HG03060 (cell line): ENCODE measurements around the gene RAB11FIP3.

ENCODE experiments used
- ATAC-seq: cut with Tn5 transposase; IDR thresholded peaks from one replicate; pipeline ENCODE4 v1.9.1; 2021; ENCODE audit warnings: low read depth, moderate number of reproducible peaks; ENCODE audit not compliant: unreplicated experiment

The RAB11FIP3 gene

DNA sequence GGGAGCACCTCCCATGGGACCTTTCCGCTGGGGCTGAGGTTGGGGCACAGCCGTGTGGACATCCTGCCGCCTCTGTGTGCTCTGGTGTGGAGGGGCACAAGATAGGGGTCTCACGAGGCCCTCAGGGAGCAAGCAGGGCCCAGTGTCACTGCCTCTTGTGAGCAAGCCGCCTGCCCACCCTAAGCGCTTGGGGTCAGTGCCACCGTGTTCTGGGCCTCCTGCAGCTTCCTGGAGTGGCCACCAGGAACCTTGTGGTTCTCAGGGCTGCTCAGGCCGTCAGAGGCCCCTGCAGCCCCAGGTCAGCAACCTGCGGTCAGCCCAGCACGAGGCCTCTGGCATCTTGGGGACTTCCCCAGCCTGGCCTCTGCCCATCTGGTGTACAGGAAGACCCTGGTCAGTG is 88.5 kb downstream of the RAB11FIP3 start:
- no peak for ATAC-seq

DNA sequence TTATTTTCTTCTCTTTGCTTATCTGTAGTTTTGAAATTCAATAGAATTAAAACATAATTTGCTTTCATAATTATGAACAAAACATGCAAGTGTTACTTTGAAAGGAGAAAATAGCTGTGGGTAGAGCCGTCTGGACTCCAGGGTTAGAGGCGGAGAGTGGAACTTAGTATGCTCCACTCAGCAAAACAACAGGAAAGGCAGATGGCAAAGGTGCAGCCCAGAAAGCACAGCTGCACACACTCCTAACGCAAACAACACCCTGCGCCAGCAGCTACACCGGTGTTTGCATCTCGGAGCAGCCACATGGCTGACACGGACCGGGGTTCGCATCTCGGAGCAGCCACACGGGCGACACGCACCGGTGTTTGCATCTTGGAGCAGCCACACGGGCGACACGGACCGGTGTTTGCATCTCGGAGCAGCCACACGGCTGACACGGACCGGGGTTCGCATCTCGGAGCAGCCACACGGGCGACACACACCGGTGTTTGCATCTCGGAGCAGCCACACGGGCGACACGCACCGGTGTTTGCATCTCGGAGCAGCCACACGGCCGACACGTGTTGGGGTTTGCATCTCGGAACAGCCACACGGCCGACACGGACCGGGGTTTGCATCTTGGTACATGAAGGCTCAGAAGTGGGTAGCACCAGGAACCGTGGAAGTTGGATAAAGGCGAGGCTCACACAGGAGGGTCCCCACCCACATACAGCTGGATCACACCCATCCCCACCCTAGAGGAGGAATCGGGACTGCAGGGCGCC is 89.9 kb downstream of the RAB11FIP3 start:
- no peak for ATAC-seq

DNA sequence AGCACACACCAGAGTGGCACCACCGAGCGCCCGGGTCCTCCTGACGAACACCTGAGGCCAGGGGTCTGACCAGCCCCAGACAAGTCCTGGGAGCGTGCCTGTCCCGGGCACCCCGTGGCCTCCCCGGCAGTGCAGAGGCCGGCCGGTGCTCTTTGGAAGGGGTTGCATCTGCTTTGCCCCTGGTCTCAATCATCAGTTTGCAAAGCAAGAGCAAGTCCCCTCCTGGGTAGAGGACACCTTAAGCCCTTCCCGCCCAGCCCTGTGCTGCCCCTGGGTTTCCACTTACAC is 90.4 kb downstream of the RAB11FIP3 start:
- ATAC-seq, result no peak

DNA sequence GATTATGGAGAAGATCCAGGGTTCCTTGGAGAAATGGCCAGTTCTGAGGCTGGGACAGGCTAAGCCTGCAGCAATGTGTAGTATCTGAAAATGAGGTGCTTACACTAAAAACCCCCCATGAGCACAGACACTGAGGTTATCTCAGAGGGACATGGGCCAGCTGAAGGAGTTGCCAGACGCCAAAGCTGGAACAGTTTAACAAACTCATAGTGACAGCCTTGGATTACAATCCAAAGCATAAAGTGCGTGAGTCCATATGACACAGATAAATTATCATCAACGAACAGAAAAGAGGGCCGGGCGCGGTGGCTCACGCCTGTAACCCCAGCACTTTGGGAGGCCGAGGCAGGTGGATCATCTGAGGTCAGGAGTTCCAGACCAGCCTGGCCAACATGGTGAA is 90.9 kb downstream of the RAB11FIP3 start:
- no peak for ATAC-seq

DNA sequence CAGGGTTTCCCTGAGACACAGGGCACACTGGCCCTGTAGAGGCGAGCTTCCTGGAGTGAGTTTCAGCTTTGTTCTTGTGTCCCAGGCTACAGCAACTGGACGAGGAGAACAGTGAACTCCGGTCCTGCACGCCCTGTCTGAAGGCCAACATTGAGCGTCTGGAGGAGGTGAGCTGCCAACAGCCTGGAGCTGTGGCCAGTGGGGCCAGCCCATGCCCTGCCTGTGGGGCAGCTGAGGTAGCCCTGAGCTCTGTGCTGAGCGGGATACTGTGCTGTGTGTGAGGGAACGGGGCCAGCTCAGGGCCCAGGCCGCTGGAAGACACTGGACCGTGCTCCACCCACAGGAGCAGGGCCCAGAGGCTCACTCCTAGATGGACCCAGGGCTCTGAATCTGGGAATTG is 93.4 kb downstream of the RAB11FIP3 start:
- ATAC-seq, result no peak

DNA sequence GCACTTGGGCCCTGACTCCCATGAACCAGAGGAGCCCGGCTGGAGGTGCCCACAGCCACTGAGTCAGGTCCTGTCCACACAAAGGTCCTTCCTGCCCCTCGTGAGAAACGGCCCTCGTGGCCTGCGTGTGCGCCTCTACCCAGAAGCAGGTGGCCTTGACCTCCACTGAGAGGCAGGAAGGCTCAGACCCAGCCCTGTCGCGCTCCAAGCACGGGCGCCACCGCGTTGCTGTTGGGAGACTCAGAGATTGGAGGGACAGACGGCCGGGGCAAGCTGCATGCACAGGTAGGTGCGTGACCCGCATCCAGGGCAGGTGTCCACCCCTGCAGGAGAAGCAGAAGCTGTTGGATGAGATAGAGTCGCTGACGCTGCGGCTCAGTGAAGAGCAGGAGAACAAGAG is 94.0 kb downstream of the RAB11FIP3 start:
- ATAC-seq, result no peak

DNA sequence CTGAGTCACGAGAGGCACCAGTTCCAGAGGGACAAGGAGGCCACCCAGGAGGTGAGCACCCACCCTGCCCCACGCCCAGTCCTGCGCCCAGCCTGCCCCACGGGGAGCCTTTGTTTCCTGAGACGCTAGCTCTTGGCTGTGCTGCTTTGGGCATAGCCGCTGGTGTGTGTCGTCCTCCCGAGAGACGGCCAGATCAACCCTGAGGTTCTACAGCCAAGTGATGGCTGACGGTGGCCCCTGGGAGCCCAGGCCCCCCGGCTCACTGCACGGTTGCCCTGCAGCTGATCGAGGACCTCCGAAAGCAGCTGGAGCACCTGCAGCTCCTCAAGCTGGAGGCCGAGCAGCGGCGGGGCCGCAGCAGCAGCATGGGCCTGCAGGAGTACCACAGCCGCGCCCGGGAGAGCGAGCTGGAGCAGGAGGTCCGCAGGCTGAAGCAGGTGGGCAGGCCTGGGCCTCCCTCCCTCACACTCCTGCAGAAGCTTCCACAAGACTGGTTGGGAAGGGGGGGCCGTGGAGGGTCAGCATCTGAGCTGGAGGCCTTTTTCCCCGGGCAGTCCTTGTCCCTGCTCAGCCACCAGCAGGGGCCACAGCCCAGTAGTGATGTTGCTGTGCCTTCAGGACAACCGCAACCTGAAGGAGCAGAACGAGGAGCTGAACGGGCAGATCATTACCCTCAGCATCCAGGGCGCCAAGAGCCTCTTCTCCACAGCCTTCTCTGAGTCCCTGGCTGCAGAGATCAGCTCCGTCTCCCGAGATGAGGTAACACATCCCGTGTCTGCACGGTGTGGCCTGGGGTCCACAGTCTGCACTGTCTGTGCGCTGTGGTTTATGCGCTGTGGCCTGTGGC is 94.6 kb downstream of the RAB11FIP3 start:
- ATAC-seq, result no peak

DNA sequence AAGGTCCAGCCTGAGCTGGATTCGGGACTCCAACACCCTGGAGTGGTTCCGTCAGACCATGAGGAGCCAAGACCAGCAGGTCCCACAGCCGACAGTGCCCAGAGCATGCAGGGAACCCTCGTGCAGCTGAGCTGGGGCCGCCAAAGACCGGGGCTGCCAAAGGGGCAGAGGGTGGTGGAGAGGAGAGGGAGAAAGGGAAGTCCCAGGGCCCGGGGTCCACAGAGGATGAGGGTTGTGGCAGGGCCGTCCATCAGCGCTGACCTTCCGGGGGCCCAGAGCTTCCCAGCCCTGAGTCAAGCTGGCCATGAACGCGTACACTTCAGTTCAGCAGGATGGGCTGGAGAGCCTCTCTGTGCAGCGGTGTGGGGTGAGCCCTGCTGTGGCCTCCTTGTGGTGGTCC is 95.4 kb downstream of the RAB11FIP3 start:
- ATAC-seq, result no peak

DNA sequence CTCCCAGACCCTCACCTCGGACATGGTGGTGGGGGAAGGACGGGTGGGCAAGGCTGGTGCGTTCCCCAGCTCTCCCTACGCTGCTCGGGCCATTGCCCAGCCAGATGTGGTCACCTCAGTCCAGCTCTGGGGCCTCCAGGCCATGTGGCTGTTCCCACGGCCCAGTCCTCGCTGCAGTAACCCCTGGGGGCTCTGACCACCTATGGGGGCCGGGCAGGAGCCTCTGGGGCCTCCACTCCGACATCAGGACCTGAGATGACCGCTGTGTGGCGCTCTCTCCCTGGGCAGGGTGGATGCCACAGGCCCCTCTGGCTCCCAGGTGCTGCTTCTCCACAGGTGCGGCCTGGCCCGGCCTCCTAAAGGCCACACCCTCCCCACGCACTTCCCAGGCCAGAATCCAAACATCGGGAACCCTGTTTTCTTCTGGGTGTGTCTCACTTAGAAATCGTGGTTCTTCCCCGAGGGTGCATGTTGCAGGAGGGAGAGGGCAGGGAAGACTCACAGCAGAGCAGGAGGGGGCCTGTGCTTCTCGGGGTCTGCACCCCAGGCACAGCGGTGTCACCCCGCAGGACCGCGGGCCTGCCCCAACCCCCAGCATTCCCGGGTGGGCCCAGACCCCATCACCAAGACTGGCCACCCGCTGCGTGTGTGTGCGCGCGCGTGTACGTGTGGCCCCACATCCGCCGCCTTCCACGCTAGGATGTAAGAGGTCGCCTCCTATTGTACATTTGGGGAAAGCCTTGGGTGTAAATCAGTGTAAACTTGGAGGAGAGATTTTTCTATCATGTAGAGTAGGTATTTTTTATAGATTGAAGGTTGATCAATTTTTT is 96.1 kb downstream of the RAB11FIP3 start:
- no peak for ATAC-seq

DNA sequence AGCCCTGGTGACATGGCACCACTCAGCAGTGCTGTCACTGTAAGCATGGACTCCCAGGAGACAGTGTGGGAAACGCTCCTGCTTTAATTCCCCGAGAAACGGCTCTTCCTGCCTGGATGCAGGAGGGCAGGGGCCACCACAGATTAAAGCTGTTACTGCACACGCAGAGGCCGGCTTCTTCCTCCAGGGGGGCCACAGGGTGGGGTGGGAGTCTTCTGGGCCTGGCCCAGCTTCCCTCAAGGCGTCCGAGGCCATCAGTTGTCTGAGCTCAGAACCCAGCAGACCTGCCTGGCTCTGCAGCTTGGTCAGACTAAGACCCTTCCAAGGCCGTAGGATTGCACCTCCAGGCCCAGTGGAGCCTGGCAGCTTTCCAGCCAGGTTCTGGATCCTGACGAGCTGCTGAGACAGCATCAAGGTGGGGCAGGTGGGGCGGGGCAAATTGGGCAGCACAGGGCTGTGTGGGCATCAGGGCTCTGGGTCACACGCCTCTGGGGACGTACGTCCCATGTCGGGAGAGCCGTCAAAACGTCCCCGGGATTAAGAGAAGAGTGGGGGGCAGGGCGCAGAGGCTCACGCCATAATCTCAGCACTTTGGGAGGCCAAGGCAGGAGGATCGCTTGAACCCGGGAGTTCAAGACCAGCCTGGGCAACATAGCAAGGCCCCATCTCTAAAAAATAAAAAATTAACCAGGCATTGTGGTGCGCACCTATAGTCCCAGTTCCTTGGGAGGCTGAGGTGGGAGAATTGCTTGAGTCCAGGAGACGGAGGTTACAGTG is 97.1 kb downstream of the RAB11FIP3 start:
- ATAC-seq, result no peak

DNA sequence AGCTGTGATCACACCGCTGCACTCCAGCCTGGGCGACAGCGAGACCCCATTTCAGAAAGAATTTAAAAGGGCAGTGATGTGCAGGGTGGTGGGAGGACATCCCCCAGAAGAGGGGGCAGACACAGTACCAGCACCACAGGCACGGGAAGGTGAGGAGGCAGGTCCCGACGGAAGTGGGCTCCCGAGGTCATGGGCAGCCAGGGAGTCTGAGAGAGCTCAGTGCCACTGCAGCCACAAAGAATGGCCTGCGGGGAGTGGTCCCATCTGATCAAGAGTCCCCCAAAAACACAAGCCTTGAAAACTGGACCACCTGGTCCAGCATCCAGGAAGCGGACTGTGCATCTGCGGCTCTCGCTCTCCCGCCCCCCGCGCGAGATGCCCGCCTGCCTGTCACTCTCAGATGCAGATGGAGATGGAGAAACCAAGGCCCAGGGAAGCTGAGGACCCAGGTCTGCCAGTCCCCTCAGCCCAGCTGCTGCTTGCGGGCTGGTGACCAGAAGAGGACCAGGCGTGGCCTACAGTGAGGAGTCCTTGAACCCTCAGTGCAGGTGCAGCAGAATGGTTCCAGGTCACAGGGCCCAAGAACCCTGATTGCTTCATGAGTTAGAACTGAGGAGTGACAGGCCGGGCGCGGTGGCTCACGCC is 97.8 kb downstream of the RAB11FIP3 start:
- no peak for ATAC-seq

DNA sequence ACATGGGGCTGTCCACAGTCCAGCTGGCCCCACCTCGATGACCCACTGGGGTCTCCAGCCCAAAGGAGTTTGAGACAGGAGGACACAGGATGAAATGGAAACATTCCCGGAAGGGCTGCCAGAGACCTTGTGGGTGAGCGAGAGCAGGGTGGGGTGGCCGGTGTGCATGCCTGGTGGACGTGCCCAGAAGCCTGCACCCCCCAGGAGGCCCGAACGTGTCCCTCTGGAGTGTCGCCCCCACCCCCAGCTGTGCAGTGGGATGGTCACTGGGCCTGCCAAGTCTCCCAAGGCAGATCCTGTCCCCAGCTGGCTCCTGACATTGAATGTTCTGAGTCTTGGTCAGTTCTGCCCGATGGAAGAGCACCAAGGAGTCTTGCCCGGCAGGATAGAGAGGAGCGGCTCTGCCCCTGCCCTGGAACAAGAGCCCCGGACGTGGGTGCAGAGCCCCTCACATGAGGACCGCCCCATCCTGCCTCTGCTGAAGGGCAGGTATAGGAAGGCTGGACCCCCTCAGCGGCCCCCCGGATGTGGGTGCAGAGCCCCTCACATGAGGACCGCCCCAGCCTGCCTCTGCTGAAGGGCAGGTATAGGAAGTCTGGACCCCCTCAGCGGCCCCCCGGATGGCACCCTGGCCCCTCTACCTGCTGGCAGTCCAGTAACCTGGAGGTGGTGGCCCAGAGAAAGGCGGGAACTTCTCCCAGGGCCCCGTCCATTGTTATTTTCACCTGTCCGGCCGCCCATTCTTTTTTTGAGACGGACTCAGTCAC is 99.0 kb downstream of the RAB11FIP3 start:
- ATAC-seq, result no peak

DNA sequence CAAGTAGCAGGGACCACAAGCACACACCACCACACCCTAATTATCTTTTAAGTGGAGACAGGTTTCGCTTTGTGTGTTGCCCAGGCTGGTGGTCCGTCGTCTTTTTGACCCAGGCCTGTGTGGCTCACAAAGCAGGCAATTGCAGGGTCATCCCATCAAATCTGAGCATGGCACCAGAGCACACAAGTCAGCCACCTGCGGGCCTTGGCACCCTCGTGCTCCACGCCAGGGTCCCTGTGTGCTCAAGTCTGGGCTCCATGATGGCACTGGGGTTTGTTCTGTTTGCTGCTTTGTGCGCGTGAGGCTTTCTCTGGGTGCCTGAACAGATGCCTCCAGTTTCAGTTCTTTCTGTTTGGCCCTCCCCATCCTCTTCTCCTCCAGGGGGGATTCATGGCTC is 99.7 kb downstream of the RAB11FIP3 start:
- ATAC-seq, result no peak

DNA sequence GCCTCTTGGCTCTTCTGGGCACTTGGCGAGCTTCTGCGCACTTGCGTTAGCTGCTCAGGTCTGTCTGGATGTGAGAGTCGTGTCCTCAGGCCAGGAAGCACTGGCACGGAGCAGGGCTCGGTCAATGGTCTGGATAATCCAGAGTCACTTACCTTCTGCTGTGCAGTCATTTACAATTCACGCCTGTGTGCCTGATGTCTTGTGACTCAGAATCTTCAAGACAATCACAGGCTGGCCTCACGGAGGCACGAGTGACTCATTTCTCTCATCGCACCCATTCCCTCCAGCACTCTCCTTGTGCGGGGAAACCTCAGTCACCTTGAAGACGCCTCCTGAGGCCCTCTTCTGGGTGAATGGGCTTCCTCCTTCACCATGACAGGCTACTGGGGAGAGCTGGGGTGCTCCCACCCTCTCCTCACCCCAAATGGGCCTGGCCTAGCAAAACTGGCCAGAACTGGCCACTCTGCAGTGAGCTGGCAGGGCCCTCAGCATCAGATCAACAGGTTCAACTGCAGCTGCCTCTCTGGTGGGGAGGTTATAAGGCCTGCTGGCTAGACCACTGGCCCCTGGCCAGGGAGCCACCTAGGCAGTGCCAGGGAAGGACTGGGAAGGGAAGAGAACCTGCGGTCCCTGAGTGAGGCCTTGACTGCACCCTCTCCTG is 100.2 kb downstream of the RAB11FIP3 start:
- no peak for ATAC-seq

DNA sequence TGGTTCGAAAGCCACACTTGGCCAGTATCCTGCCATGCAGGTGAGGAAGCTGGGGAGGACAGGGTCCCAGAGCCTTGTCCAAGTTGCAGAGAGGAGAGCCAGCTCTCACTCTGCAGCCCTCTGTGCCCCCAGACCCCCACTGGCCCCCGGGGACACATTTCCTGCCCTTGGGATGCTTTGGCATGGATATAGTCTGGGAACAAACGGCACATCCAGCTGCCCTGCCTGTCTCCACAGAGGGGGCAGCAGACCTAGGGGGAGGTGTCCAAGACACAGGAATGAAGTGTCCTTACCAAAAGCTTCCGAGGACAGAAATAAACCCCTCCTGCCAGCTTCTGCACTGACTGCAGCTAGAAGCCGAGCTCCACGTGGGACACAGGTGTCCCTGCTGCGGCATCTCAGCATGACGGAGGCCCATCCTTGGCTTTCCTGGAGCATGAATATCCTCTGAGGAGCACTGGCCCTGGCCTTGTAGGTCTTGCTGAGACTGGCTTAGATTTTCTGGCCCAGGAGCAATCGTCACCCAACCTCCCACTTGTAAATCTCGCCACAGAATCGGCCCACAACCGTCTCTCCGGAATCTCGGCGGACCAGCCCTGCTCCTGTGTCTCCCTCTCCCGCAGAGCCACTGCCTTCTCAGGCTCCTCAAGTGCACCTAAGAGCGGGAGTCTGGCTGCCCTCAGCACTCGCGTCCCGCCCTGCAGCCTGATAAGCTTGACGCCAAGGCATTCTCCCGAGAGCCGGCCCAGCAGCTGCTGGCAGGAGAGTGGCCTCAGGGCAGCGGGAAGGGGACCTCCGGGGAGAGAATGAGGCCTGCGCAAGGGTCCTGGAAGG is 100.9 kb downstream of the RAB11FIP3 start:
- no peak for ATAC-seq

DNA sequence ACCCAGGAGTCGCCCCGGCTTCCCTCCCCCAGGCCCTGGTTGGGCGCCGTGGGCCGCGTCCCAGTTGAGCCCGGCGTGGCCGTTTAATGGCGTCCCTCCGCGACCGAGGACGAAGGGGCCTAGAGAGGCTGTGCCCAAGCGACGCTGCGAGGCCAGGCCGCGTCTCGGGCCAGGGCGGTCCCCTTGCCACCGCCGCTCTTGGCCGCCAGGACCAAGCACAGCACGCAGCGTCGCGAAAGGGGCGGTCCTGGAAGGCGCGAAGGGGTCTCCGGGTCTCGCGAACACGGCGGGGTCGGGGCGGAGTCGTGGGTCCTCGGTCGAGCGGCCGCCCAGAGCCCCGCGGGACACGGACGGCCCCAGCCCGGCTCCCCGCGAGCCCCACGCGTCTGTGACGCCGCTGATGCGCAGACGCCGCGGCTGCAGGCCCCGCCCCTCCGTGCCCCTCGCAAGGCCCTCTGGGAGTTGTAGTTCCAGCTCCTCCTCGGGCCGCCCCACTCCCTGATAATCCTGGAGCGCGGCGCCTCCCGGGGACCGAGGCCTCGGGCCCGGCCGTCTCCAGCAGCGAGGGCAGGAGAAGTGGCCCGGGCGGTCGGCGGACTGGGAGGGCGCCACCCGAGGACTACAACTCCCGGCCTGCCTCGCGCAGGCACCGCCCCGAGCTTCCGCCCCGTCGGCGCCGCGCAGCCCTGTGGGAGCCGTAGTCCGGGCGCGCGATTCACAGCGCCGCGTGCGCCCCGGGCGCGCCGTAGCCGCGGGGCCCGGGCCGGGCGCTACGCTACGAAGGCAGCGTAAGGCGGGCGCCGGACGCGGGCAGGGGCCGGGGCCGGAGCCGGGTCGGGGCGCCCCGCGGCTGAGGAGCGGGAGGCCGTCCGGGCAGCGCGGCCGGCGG is 101.8 kb downstream of the RAB11FIP3 start, which contains the start of gene CAPN15:
TSS of gene CAPN15 (plus strand) at position 698 of the 889 bp plus-strand sequence. CDS start 19,127 bp downstream, outside the sequence.
- ATAC-seq, result peak; percentile 36
